Retina (tissue), 1 donor: ENCODE measurements around the gene ARHGEF17.

ENCODE experiments used
- DNase-seq: peaks from one replicate; pipeline ENCODE4 v3.0.0-alpha.2; 2016

Gene ARHGEF17

DNA sequence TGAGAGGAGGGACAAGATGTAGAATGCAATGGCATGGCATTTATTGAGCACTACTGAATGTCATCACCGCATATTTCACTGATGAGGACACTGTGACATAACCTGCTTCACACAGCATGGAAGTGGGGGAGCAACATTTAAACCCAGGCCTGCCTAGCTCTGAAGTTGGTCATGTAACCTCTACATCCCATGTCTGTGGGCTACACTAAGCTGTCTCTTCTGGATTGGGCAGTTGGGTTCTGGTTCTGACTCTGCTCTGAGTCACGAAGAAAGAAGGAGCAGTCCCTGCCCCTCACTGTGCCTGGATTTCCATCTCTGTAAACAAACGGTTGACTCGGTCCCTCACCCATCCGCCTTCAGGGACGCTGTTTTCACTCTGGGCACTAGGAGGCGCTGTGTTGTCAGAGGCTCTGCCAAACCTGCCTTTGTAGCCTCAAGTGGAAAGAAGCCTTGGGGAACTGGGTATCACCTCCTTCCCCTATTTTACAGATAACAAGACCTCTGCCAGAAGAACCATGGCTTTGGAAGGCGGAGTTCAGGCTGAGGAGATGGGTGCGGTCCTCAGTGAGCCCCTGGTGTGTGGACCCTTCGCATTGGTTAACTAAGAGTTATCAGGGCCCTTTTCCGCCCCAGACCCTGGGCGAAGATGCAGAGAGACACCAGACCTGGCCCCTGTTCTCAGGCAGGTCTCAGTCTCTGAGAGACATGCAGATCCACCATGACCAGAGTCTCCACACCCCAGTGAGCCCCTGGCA lies 12.7 kb upstream of the ARHGEF17 start:
- peak; percentile 78 for DNase-seq

DNA sequence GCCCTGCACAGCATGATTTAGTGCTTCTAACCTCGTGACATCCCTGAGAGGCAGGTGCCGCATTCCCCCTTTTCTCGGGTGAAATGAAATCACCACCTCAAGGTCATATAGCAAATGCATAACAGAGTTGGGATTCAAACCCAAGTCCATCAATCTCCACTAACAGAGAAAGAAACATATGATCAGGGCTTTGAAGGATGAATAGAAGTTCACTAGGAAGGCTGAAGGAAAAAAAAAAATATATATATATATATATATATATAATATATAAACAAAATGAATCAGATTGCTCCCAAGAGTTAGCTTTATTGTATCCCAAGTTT lies 12.1 kb upstream of the ARHGEF17 start:
- DNase-seq, result no peak

DNA sequence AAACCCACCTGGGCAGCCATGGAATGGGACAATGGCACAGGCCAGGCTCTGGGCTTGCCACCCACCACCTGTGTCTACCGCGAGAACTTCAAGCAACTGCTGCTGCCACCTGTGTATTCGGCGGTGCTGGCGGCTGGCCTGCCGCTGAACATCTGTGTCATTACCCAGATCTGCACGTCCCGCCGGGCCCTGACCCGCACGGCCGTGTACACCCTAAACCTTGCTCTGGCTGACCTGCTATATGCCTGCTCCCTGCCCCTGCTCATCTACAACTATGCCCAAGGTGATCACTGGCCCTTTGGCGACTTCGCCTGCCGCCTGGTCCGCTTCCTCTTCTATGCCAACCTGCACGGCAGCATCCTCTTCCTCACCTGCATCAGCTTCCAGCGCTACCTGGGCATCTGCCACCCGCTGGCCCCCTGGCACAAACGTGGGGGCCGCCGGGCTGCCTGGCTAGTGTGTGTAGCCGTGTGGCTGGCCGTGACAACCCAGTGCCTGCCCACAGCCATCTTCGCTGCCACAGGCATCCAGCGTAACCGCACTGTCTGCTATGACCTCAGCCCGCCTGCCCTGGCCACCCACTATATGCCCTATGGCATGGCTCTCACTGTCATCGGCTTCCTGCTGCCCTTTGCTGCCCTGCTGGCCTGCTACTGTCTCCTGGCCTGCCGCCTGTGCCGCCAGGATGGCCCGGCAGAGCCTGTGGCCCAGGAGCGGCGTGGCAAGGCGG lies 11.4 kb upstream of the ARHGEF17 start:
- no peak for DNase-seq

DNA sequence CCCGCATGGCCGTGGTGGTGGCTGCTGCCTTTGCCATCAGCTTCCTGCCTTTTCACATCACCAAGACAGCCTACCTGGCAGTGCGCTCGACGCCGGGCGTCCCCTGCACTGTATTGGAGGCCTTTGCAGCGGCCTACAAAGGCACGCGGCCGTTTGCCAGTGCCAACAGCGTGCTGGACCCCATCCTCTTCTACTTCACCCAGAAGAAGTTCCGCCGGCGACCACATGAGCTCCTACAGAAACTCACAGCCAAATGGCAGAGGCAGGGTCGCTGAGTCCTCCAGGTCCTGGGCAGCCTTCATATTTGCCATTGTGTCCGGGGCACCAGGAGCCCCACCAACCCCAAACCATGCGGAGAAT lies 10.9 kb upstream of the ARHGEF17 start:
- DNase-seq, result no peak

DNA sequence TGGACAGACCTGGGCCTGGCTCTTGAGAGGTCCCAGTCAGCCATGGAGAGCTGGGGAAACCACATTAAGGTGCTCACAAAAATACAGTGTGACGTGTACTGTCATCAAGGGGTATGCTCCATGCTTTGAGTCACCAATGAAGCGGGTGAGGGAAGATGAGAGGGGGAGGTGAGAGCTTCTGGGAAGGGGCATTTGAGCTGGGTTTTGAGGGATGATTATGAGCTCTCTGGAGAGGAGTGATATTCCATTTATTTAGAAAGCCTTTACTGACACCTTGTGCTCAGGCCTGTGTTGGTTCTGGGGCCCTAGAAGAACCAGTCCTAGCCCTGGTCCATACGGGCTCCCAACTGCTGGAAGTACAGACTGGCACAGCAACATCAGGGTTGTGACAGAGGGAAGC lies 10.4 kb upstream of the ARHGEF17 start:
- no peak for DNase-seq

DNA sequence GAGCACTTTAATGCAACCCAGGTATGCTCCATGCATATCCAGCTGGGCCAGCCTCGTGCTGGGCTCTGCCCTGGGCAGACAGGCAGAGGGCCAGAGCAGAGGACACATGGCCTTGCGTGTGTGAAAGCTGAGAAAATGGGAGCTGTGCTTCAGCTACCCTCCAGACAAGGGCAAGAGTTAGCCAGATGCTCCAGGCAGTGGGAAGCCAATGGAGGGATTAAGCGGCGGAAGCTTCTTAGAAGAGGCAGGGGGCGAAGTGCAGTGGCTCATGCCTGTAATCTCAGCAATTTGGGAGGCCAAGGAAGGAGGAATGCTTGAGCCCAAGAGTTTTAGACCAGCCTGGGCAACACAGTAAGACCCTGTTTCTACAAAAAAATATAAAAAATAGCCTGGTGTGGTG lies 9.8 kb upstream of the ARHGEF17 start:
- no peak for DNase-seq

DNA sequence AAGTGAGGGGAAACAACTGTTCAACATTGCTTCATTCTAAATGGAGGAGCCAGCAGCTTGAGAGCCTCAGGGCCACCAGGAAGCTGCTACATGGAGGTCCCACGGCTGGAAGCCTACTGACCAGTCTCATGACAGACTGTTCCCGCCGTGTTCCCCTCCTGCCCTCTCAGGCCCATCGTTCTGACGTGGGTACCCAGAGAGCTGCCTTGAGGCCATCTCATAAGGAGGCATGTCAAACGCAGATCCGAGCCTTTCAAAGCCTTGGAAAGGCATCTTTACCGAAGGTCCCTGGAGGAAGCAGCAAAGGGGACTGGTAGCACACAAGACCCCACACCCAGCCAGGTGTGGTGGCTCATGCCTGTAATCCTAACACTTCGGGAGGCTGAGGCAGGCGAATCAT lies 8.3 kb upstream of the ARHGEF17 start:
- no peak for DNase-seq

DNA sequence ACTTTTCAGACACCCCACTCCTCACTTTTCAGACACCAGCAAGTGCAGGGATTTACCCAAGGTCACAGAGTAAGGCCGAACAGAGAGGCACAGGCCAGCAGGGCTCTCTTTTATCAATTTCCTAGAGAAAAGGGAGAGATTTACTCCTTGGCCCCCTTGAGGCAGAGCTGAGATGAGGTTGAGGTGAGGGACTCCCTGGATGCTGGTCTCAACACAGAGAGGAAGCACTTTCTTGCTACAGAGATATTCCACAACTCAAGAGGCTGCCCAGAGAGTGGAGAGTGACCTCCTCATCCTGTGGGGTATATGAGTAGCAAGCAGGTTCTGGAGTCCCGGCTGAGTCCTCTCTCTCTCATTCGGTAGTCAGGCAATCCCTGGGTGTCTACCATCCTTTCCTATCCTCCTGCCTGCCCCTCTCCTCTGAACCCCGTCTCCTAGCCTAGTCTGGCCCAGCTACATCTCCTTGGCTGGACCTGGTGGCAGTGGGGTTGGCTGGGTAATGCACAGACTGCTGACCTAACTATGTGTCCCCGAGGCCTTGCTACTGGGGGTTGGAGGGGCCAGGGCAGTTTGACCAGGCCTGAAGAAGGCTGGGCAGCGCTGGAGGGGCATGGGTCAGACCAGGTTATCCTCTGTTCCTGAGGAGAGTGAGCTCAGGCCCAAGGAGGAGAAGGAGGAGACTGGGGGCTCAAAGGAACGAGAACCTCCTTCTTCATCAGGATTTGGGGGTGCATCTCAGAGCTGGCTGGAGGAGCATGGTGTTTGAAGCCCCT lies 1.8 kb upstream of the ARHGEF17 start:
- no peak for DNase-seq

DNA sequence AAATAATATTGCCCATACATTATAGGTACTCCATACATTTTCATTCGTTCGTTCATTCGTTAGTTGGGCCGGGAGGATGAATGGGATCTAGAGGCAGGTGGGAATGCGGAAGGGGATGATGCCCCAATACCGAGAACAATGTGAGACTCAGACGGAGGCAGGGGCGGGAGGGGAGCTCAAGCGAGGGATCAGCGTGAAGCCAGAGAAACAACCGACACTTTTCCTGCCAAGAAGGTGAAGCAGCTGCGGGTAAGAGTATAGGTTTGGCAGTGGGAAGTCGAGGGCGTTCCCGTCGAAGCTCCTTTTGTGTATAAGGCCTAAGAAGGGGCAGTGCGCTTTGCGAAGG lies 1.1 kb upstream of the ARHGEF17 start:
- no peak for DNase-seq

DNA sequence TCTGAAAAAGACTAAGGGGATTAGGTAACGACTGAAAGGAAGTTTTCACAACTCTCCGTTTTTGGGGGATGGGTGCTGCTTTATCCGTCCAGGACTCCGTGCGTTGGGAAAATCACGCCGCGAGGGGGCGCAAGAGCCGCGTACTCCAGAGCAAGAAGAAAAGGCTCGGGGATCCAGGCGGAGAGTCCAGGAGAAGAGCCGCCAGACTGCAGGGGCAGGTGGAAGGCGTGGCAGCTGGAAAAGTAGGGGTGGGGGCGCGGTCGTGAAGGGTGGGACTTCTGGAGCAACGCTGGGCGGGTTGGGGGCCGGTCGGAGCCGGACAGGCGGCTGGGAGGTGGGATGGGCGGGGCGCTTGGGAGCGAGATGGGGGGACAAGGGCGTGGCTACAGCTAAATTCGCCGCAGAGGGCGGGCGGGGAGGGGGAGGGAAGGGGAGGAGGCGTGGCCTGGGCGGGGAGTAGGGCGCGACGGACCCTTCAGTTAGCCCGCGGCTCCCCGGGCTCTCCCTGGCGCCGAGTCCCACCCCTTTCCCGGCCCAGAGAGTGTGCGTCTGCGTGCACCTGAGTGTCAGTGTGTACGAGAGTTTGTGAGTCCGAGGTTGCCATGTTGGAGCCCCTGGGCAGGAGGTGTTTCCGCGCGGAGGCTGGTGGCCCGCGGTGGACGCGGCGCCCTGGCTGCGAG lies 613 bp upstream of the ARHGEF17 start:
- peak; percentile 95 for DNase-seq

DNA sequence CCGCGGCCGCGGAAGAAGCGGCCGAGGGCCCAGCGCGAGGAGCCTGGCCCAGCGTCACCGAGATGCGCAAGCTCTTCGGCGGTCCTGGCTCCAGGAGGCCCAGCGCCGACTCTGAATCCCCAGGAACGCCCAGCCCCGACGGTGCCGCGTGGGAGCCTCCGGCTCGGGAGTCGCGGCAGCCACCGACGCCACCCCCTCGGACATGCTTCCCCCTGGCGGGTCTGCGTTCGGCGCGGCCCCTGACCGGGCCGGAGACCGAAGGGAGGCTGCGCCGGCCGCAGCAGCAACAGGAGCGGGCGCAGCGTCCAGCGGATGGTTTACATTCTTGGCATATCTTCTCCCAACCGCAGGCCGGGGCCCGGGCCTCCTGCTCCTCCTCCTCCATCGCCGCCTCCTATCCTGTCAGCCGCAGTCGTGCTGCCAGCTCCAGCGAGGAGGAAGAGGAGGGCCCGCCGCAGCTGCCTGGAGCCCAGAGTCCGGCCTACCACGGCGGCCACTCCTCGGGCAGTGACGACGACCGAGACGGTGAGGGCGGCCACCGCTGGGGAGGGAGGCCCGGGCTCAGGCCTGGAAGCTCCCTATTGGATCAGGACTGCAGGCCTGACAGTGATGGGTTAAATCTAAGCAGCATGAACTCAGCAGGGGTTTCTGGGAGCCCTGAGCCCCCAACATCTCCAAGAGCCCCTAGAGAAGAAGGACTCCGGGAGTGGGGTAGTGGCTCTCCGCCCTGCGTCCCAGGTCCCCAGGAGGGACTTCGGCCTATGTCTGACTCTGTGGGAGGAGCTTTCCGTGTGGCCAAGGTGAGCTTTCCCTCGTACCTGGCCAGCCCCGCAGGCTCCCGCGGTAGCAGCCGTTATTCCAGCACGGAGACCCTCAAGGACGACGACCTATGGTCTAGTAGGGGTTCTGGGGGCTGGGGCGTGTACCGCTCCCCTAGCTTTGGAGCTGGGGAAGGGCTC lies 1.2 kb downstream of the ARHGEF17 start:
- DNase-seq, result peak; percentile 84

DNA sequence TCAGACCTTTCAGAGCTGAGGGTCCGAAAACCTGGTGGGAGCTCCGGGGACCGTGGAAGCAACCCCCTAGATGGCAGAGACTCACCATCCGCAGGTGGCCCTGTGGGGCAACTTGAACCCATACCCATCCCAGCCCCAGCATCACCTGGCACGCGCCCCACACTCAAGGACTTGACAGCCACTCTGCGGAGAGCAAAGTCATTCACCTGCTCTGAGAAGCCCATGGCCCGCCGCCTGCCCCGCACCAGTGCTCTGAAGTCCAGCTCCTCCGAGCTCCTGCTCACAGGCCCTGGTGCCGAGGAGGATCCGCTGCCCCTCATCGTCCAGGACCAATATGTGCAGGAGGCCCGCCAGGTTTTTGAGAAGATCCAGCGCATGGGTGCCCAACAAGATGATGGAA lies 2.0 kb downstream of the ARHGEF17 start:
- DNase-seq, result no peak

DNA sequence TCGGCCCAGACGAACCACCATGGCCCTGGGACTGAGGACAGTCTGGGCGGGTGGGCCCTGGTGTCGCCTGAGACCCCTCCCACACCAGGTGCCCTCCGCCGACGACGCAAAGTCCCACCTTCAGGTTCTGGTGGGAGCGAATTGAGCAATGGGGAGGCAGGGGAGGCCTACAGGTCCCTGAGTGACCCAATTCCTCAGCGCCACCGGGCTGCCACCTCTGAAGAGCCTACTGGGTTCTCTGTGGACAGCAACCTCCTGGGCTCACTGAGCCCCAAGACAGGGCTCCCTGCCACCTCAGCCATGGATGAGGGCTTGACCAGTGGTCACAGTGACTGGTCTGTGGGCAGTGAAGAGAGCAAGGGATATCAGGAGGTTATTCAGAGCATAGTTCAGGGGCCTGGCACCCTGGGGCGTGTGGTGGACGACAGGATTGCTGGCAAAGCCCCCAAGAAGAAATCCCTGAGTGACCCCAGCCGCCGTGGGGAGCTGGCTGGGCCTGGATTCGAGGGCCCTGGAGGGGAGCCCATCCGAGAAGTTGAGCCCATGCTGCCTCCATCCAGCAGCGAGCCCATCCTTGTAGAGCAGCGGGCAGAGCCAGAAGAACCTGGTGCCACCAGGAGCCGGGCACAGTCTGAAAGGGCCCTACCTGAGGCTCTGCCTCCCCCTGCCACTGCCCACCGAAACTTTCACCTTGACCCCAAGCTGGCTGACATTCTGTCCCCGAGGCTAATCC lies 2.8 kb downstream of the ARHGEF17 start:
- DNase-seq, result no peak

DNA sequence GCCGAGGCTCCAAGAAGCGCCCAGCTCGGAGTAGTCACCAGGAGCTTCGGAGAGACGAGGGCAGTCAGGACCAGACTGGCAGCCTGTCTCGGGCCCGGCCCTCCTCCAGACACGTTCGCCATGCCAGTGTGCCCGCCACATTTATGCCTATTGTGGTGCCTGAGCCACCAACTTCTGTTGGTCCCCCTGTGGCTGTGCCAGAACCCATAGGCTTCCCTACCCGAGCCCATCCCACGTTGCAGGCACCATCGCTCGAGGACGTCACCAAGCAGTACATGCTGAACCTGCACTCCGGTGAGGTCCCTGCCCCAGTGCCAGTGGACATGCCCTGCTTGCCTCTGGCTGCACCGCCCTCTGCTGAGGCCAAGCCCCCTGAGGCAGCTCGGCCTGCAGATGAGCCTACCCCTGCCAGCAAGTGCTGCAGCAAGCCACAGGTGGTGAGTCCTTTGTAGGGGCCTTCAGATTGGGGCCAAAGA lies 3.4 kb downstream of the ARHGEF17 start:
- DNase-seq, result no peak

DNA sequence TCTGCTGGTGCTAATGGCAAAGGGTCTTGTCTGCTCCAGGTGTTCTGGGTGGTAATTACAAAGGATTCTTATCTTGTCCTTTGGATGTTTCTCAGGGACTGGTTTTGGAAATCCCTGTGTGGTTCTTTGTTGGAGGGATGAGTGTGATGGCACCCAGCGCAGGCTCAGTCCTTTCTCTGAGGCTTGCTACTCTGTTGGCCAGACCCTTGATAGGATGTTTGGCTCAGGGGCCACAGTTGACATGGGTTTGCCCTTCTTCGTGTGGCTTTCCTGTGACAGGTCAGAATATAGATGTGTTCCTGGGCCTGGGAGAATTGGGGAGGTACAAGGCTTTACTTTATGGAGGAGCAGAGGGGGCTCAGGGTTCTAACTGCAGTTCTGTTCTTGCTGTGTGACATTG lies 4.0 kb downstream of the ARHGEF17 start:
- DNase-seq, result no peak

DNA sequence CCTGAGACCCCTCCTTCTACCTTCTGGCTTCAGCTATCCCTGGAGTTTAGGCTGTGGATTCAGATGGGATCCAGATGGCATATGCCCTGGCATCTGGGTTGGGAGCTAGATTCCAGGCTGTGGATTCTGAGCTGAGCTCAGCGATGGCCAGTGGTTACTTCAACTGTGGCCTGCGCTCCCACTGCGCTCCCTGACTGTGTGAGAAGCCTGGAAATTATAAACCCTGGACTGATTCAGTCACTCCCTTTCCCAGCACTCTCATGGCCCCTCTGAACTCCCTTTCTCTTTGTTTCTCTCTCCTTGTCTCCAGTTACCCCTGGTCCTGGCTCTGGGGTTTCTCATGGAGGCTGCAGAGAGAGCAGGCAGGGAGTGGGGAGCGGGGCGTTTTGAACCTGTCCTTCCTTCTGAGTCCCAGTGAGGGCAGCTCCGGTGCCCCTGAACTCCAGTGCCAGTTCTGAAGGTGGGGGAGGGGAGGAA lies 4.8 kb downstream of the ARHGEF17 start:
- DNase-seq, result no peak

DNA sequence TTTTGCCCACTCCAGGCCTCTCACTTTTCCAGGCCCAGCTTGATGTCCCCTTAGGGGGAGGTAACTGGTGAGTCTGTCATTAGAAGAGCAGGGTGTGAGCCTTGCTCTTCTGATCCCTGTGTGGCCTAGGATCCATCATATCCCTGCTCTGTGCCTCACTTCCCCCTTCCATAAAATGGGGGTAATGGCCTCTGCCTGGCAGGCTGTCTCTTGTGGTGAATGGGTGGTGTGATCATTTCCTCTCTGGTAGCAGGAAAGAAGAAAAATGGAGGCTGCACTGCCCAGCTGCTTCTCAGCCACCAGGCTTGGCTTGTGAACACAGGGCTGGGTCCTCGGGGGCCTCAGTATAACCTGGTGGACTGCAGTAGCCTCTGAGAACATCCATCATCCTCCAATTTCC lies 5.6 kb downstream of the ARHGEF17 start:
- DNase-seq, result no peak

DNA sequence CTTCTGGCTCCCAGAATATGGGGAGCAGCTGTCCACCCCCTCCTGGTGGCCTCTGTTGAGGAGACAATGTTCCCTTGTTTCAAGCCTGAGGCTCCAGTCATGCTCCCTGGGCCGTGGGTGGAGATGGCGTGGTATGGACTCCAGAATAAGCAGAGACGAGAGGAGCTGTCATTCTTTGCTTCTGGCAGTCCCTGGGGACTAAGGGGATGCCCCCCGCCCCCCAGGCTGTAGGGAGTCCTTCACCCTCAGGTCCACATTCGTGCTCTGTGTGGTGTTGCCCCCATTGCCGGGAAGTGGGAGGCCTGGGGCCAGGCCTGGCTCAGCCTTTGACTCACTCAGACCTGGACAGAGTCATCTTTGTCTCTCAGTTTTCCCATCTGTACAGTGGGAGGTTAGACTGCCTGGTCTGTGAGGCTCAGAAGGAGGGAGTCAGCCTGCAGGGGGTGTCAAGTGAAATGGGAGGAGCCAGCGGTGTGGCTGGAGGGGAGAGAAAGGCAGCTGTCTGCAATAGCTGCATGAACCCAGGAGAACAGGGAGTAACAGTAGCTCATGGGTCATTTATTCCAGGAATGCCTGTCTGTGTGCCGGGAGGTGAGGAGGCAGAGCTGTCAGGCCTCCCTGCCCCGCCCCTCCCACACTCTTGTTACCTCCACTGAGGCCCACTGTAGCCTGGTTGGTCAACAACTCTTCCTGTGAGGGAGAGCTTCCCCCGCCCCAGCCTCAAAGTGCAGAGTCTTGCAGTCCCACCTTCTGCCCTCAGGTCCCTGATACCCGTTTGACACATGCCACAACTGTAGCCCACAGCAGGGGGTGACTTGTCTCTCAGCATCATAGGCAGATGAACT lies 6.3 kb downstream of the ARHGEF17 start:
- no peak for DNase-seq

DNA sequence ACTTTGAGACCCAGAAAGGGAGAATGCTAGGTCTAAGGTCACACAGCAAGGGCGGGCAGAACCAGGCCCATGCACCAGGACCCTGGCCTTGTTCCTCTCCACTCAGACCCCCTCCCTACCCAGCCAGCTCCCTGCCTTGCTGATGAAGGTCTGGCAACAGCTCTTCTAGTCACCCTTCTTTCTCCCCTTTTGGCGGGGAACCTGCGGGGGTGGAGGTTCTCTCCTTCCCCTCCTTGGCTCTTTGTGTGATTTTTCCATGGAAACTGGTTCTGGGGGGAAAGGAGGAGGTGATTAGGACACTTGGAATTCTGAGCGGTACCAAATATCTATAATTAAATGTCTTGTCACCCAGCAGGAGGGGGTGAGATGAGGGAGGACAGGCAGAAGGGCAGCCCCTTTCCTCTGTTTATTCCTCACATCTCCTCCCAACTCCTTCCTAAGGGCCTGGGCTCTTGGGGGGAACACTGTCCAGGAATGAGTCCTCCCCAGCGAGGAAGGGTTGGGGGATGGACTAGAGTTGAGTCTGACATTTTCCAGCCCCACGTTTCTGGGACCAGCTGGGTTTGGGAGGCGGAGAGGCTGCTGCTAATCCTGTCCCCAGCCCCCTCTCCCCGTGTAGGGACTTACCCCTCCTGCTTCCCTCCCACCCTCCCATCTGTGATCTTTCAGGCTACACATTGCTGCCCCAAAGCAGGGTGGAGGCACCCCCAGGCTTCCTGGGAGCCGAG lies 7.4 kb downstream of the ARHGEF17 start:
- no peak for DNase-seq

DNA sequence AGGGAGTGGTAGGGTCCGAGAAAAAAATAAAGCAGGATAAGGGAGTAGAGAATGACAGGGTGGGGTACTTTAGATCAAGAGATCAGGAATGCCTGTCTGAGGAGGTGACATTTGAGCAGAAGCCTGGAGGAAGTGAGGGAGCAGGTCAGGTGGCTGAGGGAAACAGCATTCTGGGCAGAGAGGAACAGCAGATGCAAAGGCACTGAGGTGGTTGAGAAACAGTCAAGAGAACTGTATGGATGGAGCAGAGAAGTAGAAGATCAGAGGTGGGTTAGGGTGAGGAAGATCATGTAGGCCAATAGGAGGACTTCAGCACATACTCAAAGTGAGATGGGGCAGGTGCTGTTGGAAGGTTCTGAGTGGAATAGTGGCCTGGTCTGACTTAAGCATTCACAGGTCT lies 8.3 kb downstream of the ARHGEF17 start:
- DNase-seq, result no peak
